A673 (cell line): ENCODE results near the gene ARRDC2.

Source experiments
- CTCF ChIP-seq: fragments of 300-800, 200-600 bp; sonication (generic); conservative IDR thresholded peaks from 2 replicates; pipeline ENCODE4 v1.5.1; 2017; ENCODE audit warnings: low read depth, mild to moderate bottlenecking, antibody characterized with exemption, low read length, moderate library complexity, mixed read lengths
- EZH2 ChIP-seq: fragments of 200-600 bp; sonication (generic); IDR thresholded peaks from 2 replicates; pipeline ENCODE4 v1.6.1; 2017; ENCODE audit warnings: borderline replicate concordance, low read depth, mild to moderate bottlenecking, mixed read lengths, antibody characterized with exemption, low read length; ENCODE audit not compliant: poor library complexity, severe bottlenecking

GRCh38 chr19:17972230-17972629 is 35.7 kb upstream of the ARRDC2 start:
- TF ChIP-seq CTCF (no peak), EZH2 (no peak)
